IMR-90 (cell line): Measurements from ENCODE around the gene RBM5. TPM values are rescaled to one million over a fixed set of nuclear protein-coding genes. Genes with fewer than 3 reads are reported as not detected.

ENCODE experiments used
- ATAC-seq: fragments of 200-7000 bp; cut with Tn5 transposase; 2 replicates; pipeline ENCODE4 v1.9.1; 2020; ENCODE audit warnings: low read depth, mild to moderate bottlenecking, moderate library complexity
- BruUV-seq: library from RNA; stranded (reverse); fragments of 400-500 nt; replicated peaks from 2 replicates; lab custom pipeline; 2021; lab: Mats Ljungman, UMichigan
- CTCF ChIA-PET: fragments of 300-600 bp; formaldehyde crosslinking; extraction: SDS; loops from one replicate; lab custom pipeline; 2021; ENCODE audit warnings: antibody characterized with exemption; lab: Yijun Ruan, JAX
- POLR2A ChIA-PET: fragments of 300-600 bp; sonication (Branson Sonifier 250); formaldehyde crosslinking; loops from one replicate; lab custom pipeline; 2022; ENCODE audit warnings: antibody characterized with exemption; ENCODE audit not compliant: unreplicated experiment; lab: Charles Lee
- DNase-seq: peaks from one replicate; pipeline ENCODE4 v3.0.0; 2013
- H2AFZ ChIP-seq: replicated peaks from 2 replicates; pipeline ENCODE3; 2013; ENCODE audit warnings: low read length, mild to moderate bottlenecking; ENCODE audit not compliant: poor library complexity
- H2AK5ac ChIP-seq: 2 replicates; pipeline ENCODE4 v1.6.1; 2013; ENCODE audit warnings: low read depth, low read length, inconsistent platforms
- H2AK9ac ChIP-seq: replicated peaks from 2 replicates; pipeline ENCODE3; 2013; ENCODE audit warnings: mild to moderate bottlenecking, low read depth, low read length, moderate library complexity; ENCODE audit not compliant: poor library complexity
- H2BK120ac ChIP-seq: 2 replicates; pipeline ENCODE4 v1.6.1; 2013; ENCODE audit warnings: low read depth, low read length, inconsistent platforms
- H2BK15ac ChIP-seq: 3 replicates; pipeline ENCODE4 v1.6.1; 2013; ENCODE audit warnings: low read depth, low read length, inconsistent platforms
- H2BK20ac ChIP-seq: 2 replicates; pipeline ENCODE4 v1.6.1; 2013; ENCODE audit warnings: low read depth, mild to moderate bottlenecking, inconsistent platforms, low read length, moderate library complexity
- H2BK5ac ChIP-seq: 2 replicates; pipeline ENCODE4 v1.6.1; 2013; ENCODE audit warnings: mild to moderate bottlenecking, low read depth, low read length, inconsistent platforms; ENCODE audit not compliant: poor library complexity, severe bottlenecking
- H3K14ac ChIP-seq: replicated peaks from 2 replicates; pipeline ENCODE4 v1.6.1; 2013; ENCODE audit warnings: low read depth, low read length, inconsistent platforms
- H3K18ac ChIP-seq: 2 replicates; pipeline ENCODE4 v1.6.1; 2013; ENCODE audit warnings: low read depth, low read length, control low read depth
- H3K23ac ChIP-seq: 2 replicates; pipeline ENCODE4 v1.6.1; 2013; ENCODE audit warnings: low read depth, low read length, inconsistent platforms
- H3K27ac ChIP-seq: 2 replicates; pipeline ENCODE4 v1.5.1; 2013; ENCODE audit warnings: mild to moderate bottlenecking, control low read depth, low read length; ENCODE audit not compliant: insufficient read depth
- H3K27me3 ChIP-seq: 2 replicates; pipeline ENCODE4 v1.6.1; 2013; ENCODE audit warnings: low read length; ENCODE audit not compliant: control insufficient read depth, insufficient read depth
- H3K36me3 ChIP-seq: 2 replicates; pipeline ENCODE4 v1.6.1; 2013; ENCODE audit warnings: low read length, mixed read lengths; ENCODE audit not compliant: control insufficient read depth, insufficient read depth
- H3K4ac ChIP-seq: 2 replicates; pipeline ENCODE4 v1.6.1; 2013; ENCODE audit warnings: low read depth, low read length, inconsistent platforms
- H3K4me1 ChIP-seq: 2 replicates; pipeline ENCODE4 v1.6.1; 2013; ENCODE audit warnings: low read length, mixed read lengths; ENCODE audit not compliant: control insufficient read depth, insufficient read depth
- H3K4me2 ChIP-seq: 2 replicates; pipeline ENCODE4 v1.6.1; 2013; ENCODE audit warnings: low read depth, mild to moderate bottlenecking, control low read depth, low read length, moderate library complexity
- H3K4me3 ChIP-seq: 2 replicates; pipeline ENCODE4 v1.5.1; 2013; ENCODE audit warnings: low read depth, mild to moderate bottlenecking, control low read depth, low read length, moderate library complexity; ENCODE audit not compliant: insufficient read depth
- H3K56ac ChIP-seq: 2 replicates; pipeline ENCODE4 v1.6.1; 2013; ENCODE audit warnings: low read length, inconsistent platforms; ENCODE audit not compliant: insufficient read depth; ENCODE audit errors: extremely low read depth
- H3K79me1 ChIP-seq, 2 experiments: 2 replicates each; pipeline ENCODE4 v1.6.1; 2013; ENCODE audit warnings: low read length in 2 of 2, inconsistent platforms in 1 of 2, low read depth in 1 of 2
- H3K9ac ChIP-seq: 2 replicates; pipeline ENCODE4 v1.6.1; 2013; ENCODE audit warnings: low read depth, low read length, control low read depth
- H3K9me1 ChIP-seq: 2 replicates; pipeline ENCODE4 v1.6.1; 2013; ENCODE audit warnings: low read length, inconsistent platforms; ENCODE audit not compliant: insufficient read depth
- H3K9me3 ChIP-seq: 2 replicates; pipeline ENCODE4 v1.6.1; 2013; ENCODE audit warnings: low read length; ENCODE audit not compliant: control insufficient read depth, insufficient read depth
- H4K20me1 ChIP-seq: 2 replicates; pipeline ENCODE4 v1.6.1; 2013; ENCODE audit warnings: low read length, inconsistent platforms; ENCODE audit not compliant: insufficient read depth
- H4K5ac ChIP-seq: 2 replicates; pipeline ENCODE4 v1.6.1; 2013; ENCODE audit warnings: mild to moderate bottlenecking, low read depth, low read length, control low read depth
- H4K8ac ChIP-seq, 2 experiments: 2 replicates each; pipeline ENCODE4 v1.6.1; 2013; ENCODE audit warnings: low read depth in 2 of 2, low read length in 2 of 2, control low read depth in 1 of 2, inconsistent platforms in 1 of 2
- H4K91ac ChIP-seq: 2 replicates; pipeline ENCODE4 v1.6.1; 2013; ENCODE audit warnings: low read depth, low read length, inconsistent platforms; ENCODE audit not compliant: insufficient read depth
- BHLHE40 ChIP-seq: fragments of 150-350 bp; IDR thresholded peaks from 2 replicates; pipeline ENCODE4 v1.6.1; 2016; ENCODE audit warnings: mild to moderate bottlenecking, low read depth, low read length
- RCOR1 ChIP-seq: IDR thresholded peaks from 2 replicates; pipeline ENCODE4 v1.6.1; 2012; ENCODE audit warnings: mild to moderate bottlenecking, low read length, improper control_type of control experiment; ENCODE audit not compliant: insufficient replicate concordance
- WGBS, 2 experiments: methylation state at CpG; one replicate each; pipeline versions ENCODE4 v1.1.5 to v1.1.7; 2013; ENCODE audit warnings: missing lambda C conversion rate in 2 of 2; ENCODE audit not compliant: insufficient read length in 1 of 2; ENCODE audit errors: extremely low coverage in 2 of 2; 5-methylcytosine and 5-hydroxymethylcytosine counted together
- dilution Hi-C: fragments of 300-500 bp; cut with HindIII; formaldehyde crosslinking; loops from one replicate; pipeline ENCODE4 v1.14.3; 2018; ENCODE audit warnings: low sequenced_read_pairs; ENCODE audit not compliant: unreplicated experiment
- in situ Hi-C: fragments of 300-500 bp; cut with MboI; formaldehyde crosslinking; loops from 3 replicates; pipeline ENCODE4 v1.14.3; 2019; ENCODE audit warnings: low sequenced_read_pairs, inconsistent platforms, mixed read lengths
- intact Hi-C: fragments of 100-400 bp; cut with micrococcal nuclease; formaldehyde crosslinking; loops from 2 replicates; pipeline ENCODE4 v1.10.0; 2022
- polyA plus RNA-seq, 3 experiments: library from polyadenylated mRNA; depleted of rRNA; stranded (reverse); fragments of >200 nt; gene quantifications; 2 replicates each; pipeline ENCODE4 v1.2.3, GENCODE V29; 2012; ENCODE audit warnings: low replicate concordance in 1 of 3
- total RNA-seq: library from RNA; depleted of rRNA; stranded (reverse); fragments of >200 nt; gene quantifications from 2 replicates; pipeline ENCODE4 v1.2.3, GENCODE V29; 2012

The RBM5 gene
- total and polyA plus RNA-seq, 2 of the 4 experiments (the other 2 are of a cell fraction), result 121 to 155 TPM

GRCh38 chr3:50167069-50167840 lies 78.5 kb downstream of the RBM5 start:
- H2AFZ ChIP-seq, result peak overlapping the region; percentile 64
- peak overlapping the region in 1 of 2 experiments; percentile 61; a peak in 2 of 4 replicates for H4K8ac ChIP-seq
- no peak overlapping the region for H3K4me3 ChIP-seq
- intact Hi-C loops (no loop called here), dilution Hi-C loops (no loop called here), in situ Hi-C loops (no loop called here)
- H2BK15ac ChIP-seq, result peak overlapping the region; percentile 9; the same call in 1 of the 3 replicates
- H3K56ac ChIP-seq, result 0 out of 2 replicates have a peak overlapping the region, but pooled peaks have one; percentile 16
- no peaks in the 10 kb centered on the region for H3K9me3 ChIP-seq
- H2BK5ac ChIP-seq, result peak overlapping the region; percentile 61
- H3K23ac ChIP-seq, result peak overlapping the region; percentile 74; the same call in 1 of the 2 replicates
- peaks cover 4% of the 10 kb centered on the region; the same call in 1 of the 2 replicates for H4K20me1 ChIP-seq
- H2AK5ac ChIP-seq, result peak overlapping the region; percentile 83
- H3K4me1 ChIP-seq, result peaks cover 64% of the 10 kb centered on the region
- H4K91ac ChIP-seq, result peak overlapping the region; percentile 78
- peaks cover under 1% of the 10 kb centered on the region; the same call in 1 of the 2 replicates for H3K36me3 ChIP-seq
- POLR2A ChIA-PET, result no interaction called here
- no peaks in the 10 kb centered on the region for H3K27me3 ChIP-seq
- peak overlapping the region; percentile 44; the same call in 1 of the 2 replicates for H3K18ac ChIP-seq
- peak overlapping the region; percentile 10; the same call in 1 of the 2 replicates for H3K4me2 ChIP-seq
- H4K5ac ChIP-seq, result peak overlapping the region; percentile 33
- H3K4ac ChIP-seq, result peak overlapping the region; percentile 94
- peaks cover 15 to 92% of the 10 kb centered on the region in 2 experiments; a peak in 3 of 4 replicates for H3K79me1 ChIP-seq
- 44% methylated on average over 8 of the region's 16 CpGs; no CpG with 5 or more reads in 1 of the 2 experiments for WGBS, 2 experiments
- peak overlapping the region; percentile 86 for H2AK9ac ChIP-seq
- ATAC-seq, result no peak; the same call in 1 of the 2 replicates
- H3K9ac ChIP-seq, result no peak overlapping the region; the same call in 1 of the 2 replicates
- H3K14ac ChIP-seq, result peak overlapping the region; percentile 83
- CTCF ChIA-PET, result no interaction called here
- H2BK120ac ChIP-seq, result peak overlapping the region; percentile 83
- no peak for TF ChIP-seq BHLHE40
- no peak for TF ChIP-seq RCOR1
- DNase-seq, result peak; percentile 36
- BruUV-seq, result no TSS peak
- peak overlapping the region; percentile 27 for H3K27ac ChIP-seq
- H2BK20ac ChIP-seq, result peak overlapping the region; percentile 80
- H3K9me1 ChIP-seq, result peaks cover 48% of the 10 kb centered on the region
